ENCODE results near the gene CHST12. TPM values are rescaled to one million over a fixed set of nuclear protein-coding genes. Genes with fewer than 3 reads are reported as not detected.

CHST12 gene
- total RNA-seq, 2 donors from 2014 or later: 18.7 to 19.5 TPM

GRCh38 chr7:2482725-2483451 lies 79.5 kb downstream of the CHST12 start:
- no peaks in the 10 kb centered on the region for H3K4me1 Mint-ChIP-seq
- no peaks in the 10 kb centered on the region for H3K27me3 Mint-ChIP-seq
- no peaks in the 10 kb centered on the region for H3K36me3 Mint-ChIP-seq (ENCODE audit: low read depth)
- no peak overlapping the region for H3K27ac Mint-ChIP-seq
- no peaks in the 10 kb centered on the region for H3K9me3 ChIP-seq (ENCODE audit: control insufficient read depth, low read length, poor library complexity, severe bottlenecking)
- ATAC-seq (no peak), DNase-seq (no peak)
- no peak overlapping the region for H3K4me3 Mint-ChIP-seq

- H3K4me1 Mint-ChIP-seq: no peaks in the 10 kb centered on the region
- DNase-seq: no peak
- no peak overlapping the region for H3K4me3 Mint-ChIP-seq
- H3K27me3 Mint-ChIP-seq: no peaks in the 10 kb centered on the region
- no peaks in the 10 kb centered on the region for H3K9me3 ChIP-seq (ENCODE audit: control insufficient read depth, low read length, poor library complexity, severe bottlenecking)
- H3K27ac Mint-ChIP-seq: no peak overlapping the region
- no peaks in the 10 kb centered on the region for H3K36me3 Mint-ChIP-seq (ENCODE audit: low read depth)
- ATAC-seq: no peak
Observed at GRCh38 chr7:2483494-2483893, 80.1 kb downstream of the CHST12 start.

- no peak overlapping the region for H3K4me3 Mint-ChIP-seq
- H3K27ac Mint-ChIP-seq: no peak overlapping the region
- DNase-seq: no peak
- peaks cover 3% of the 10 kb centered on the region for H3K4me1 Mint-ChIP-seq
- H3K27me3 Mint-ChIP-seq: no peaks in the 10 kb centered on the region
- no peak for ATAC-seq
- no peaks in the 10 kb centered on the region for H3K9me3 ChIP-seq (ENCODE audit: control insufficient read depth, low read length, poor library complexity, severe bottlenecking)
- no peaks in the 10 kb centered on the region for H3K36me3 Mint-ChIP-seq (ENCODE audit: low read depth)
Observed at GRCh38 chr7:2484868-2485267, 81.5 kb downstream of the CHST12 start.

GRCh38 chr7:2487586-2488271 lies 84.3 kb downstream of the CHST12 start:
- Mint-ChIP-seq H3K4me3 (no peak overlapping the region), H3K27me3 (no peaks in the 10 kb centered on the region), H3K36me3 (ENCODE audit: low read depth) (peaks cover 3% of the 10 kb centered on the region), H3K27ac (no peak overlapping the region), H3K4me1 (peaks cover 3% of the 10 kb centered on the region)
- no peaks in the 10 kb centered on the region for H3K9me3 ChIP-seq (ENCODE audit: control insufficient read depth, low read length, poor library complexity, severe bottlenecking)
- no peak for DNase-seq
- no peak for ATAC-seq

GRCh38 chr7:2488272-2488645 lies 84.8 kb downstream of the CHST12 start:
- no peak for DNase-seq
- no peaks in the 10 kb centered on the region for H3K27me3 Mint-ChIP-seq
- no peak overlapping the region for H3K4me3 Mint-ChIP-seq
- no peak for ATAC-seq
- H3K9me3 ChIP-seq (ENCODE audit: control insufficient read depth, low read length, poor library complexity, severe bottlenecking): no peaks in the 10 kb centered on the region
- peaks cover 3% of the 10 kb centered on the region for H3K4me1 Mint-ChIP-seq
- H3K27ac Mint-ChIP-seq: no peak overlapping the region
- peaks cover 3% of the 10 kb centered on the region for H3K36me3 Mint-ChIP-seq (ENCODE audit: low read depth)

- no peak overlapping the region for H3K27ac Mint-ChIP-seq
- ATAC-seq (no peak), DNase-seq (no peak)
- H3K9me3 ChIP-seq (ENCODE audit: control insufficient read depth, low read length, poor library complexity, severe bottlenecking): no peaks in the 10 kb centered on the region
- no peak overlapping the region for H3K4me3 Mint-ChIP-seq
- H3K36me3 Mint-ChIP-seq (ENCODE audit: low read depth): peaks cover 5% of the 10 kb centered on the region
- H3K27me3 Mint-ChIP-seq: no peaks in the 10 kb centered on the region
- H3K4me1 Mint-ChIP-seq: peaks cover 6% of the 10 kb centered on the region
Observed at GRCh38 chr7:2488681-2489080, 85.3 kb downstream of the CHST12 start.

GRCh38 chr7:2490181-2490651 lies 86.8 kb downstream of the CHST12 start:
- Mint-ChIP-seq H3K36me3 (ENCODE audit: low read depth) (peaks cover 5% of the 10 kb centered on the region), H3K4me1 (peaks cover 6% of the 10 kb centered on the region), H3K27me3 (no peaks in the 10 kb centered on the region), H3K4me3 (no peak overlapping the region), H3K27ac (no peak overlapping the region)
- DNase-seq: no peak
- no peak for ATAC-seq
- H3K9me3 ChIP-seq (ENCODE audit: control insufficient read depth, low read length, poor library complexity, severe bottlenecking): no peaks in the 10 kb centered on the region

GRCh38 chr7:2492038-2492437 lies 88.6 kb downstream of the CHST12 start:
- DNase-seq (no peak), ATAC-seq (no peak)
- Mint-ChIP-seq H3K27me3 (peaks cover 10% of the 10 kb centered on the region), H3K27ac (no peak overlapping the region), H3K36me3 (ENCODE audit: low read depth) (peaks cover 5% of the 10 kb centered on the region), H3K4me1 (peaks cover 6% of the 10 kb centered on the region), H3K4me3 (no peak overlapping the region)
- no peaks in the 10 kb centered on the region for H3K9me3 ChIP-seq (ENCODE audit: control insufficient read depth, low read length, poor library complexity, severe bottlenecking)

GRCh38 chr7:2493205-2494164 lies 90.1 kb downstream of the CHST12 start:
- Mint-ChIP-seq H3K36me3 (ENCODE audit: low read depth) (peaks cover 5% of the 10 kb centered on the region), H3K4me3 (no peak overlapping the region), H3K27me3 (peaks cover 16% of the 10 kb centered on the region), H3K4me1 (peaks cover 6% of the 10 kb centered on the region), H3K27ac (no peak overlapping the region)
- DNase-seq: no peak
- no peaks in the 10 kb centered on the region for H3K9me3 ChIP-seq (ENCODE audit: control insufficient read depth, low read length, poor library complexity, severe bottlenecking)
- ATAC-seq: no peak

- no peak for ATAC-seq
- H3K4me3 Mint-ChIP-seq: no peak overlapping the region
- H3K36me3 Mint-ChIP-seq (ENCODE audit: low read depth): peaks cover 5% of the 10 kb centered on the region
- peaks cover 16% of the 10 kb centered on the region for H3K27me3 Mint-ChIP-seq
- no peaks in the 10 kb centered on the region for H3K9me3 ChIP-seq (ENCODE audit: control insufficient read depth, low read length, poor library complexity, severe bottlenecking)
- peaks cover 3% of the 10 kb centered on the region for H3K4me1 Mint-ChIP-seq
- DNase-seq: no peak
- H3K27ac Mint-ChIP-seq: no peak overlapping the region
Observed at GRCh38 chr7:2494191-2495130, 91.0 kb downstream of the CHST12 start.

- ATAC-seq (no peak), DNase-seq (no peak)
- Mint-ChIP-seq H3K4me3 (no peak overlapping the region), H3K36me3 (ENCODE audit: low read depth) (peaks cover 5% of the 10 kb centered on the region), H3K27ac (no peak overlapping the region), H3K27me3 (peaks cover 20% of the 10 kb centered on the region), H3K4me1 (peaks cover 6% of the 10 kb centered on the region)
- no peaks in the 10 kb centered on the region for H3K9me3 ChIP-seq (ENCODE audit: control insufficient read depth, low read length, poor library complexity, severe bottlenecking)
Observed at GRCh38 chr7:2495418-2496299, 92.2 kb downstream of the CHST12 start.

GRCh38 chr7:2496375-2496774 lies 93.0 kb downstream of the CHST12 start:
- Mint-ChIP-seq H3K4me3 (no peak overlapping the region), H3K36me3 (ENCODE audit: low read depth) (peaks cover 2% of the 10 kb centered on the region), H3K4me1 (peaks cover 6% of the 10 kb centered on the region), H3K27me3 (peaks cover 21% of the 10 kb centered on the region), H3K27ac (no peak overlapping the region)
- no peaks in the 10 kb centered on the region for H3K9me3 ChIP-seq (ENCODE audit: control insufficient read depth, low read length, poor library complexity, severe bottlenecking)
- ATAC-seq (no peak), DNase-seq (no peak)
